GM12892 (cell line): ENCODE measurements around the gene CDKN2B-AS1.

Experiments
- POLR2A ChIP-seq: IDR thresholded peaks from 2 replicates; pipeline ENCODE4 v1.6.1; 2011; ENCODE audit warnings: low read depth, low read length, control low read depth
- TAF1 ChIP-seq: IDR thresholded peaks from 2 replicates; pipeline ENCODE4 v1.6.1; 2011; ENCODE audit warnings: low read depth, mild to moderate bottlenecking, control low read depth, low read length, borderline replicate concordance

- TF ChIP-seq POLR2A (no peak), TAF1 (no peak)
Measured at GRCh38 chr9:22037954-22038690, 43.5 kb downstream of the CDKN2B-AS1 start.
